BJ (cell line): Measurements from ENCODE around the gene CCDC191. TPM values are rescaled to one million over a fixed set of nuclear protein-coding genes. Genes with fewer than 3 reads are reported as not detected.

Experiments
- CTCF ChIA-PET: fragments of 350-600 bp; formaldehyde crosslinking; extraction: SDS; loops from one replicate; lab custom pipeline; 2021; ENCODE audit warnings: antibody characterized with exemption, inconsistent platforms; lab: Yijun Ruan, JAX
- POLR2A ChIA-PET: fragments of 300-600 bp; sonication (Branson Sonifier 250); formaldehyde crosslinking; extraction: SDS; loops from one replicate; lab custom pipeline; 2021; ENCODE audit warnings: antibody characterized with exemption; lab: Charles Lee
- DNase-seq: peaks from one replicate; pipeline ENCODE4 v3.0.0-alpha.2; 2011; ENCODE audit warnings: low read depth
- H3K27me3 ChIP-seq: 2 replicates; pipeline ENCODE4 v1.6.0; 2011; ENCODE audit warnings: low read length; ENCODE audit not compliant: control insufficient read depth, insufficient read depth
- H3K36me3 ChIP-seq: 2 replicates; pipeline ENCODE4 v1.5.1; 2011; ENCODE audit warnings: low read length; ENCODE audit not compliant: control insufficient read depth, insufficient read depth
- H3K4me3 ChIP-seq: 2 replicates; pipeline ENCODE4 v1.5.1; 2011; ENCODE audit warnings: low read depth, mild to moderate bottlenecking, control low read depth, low read length
- CTCF ChIP-seq: IDR thresholded peaks from 2 replicates; pipeline ENCODE4 v1.5.1; 2011; ENCODE audit warnings: low read depth, mild to moderate bottlenecking, control low read depth, inconsistent platforms, low read length, moderate library complexity; ENCODE audit not compliant: insufficient read depth
- polyA plus RNA-seq: library from polyadenylated mRNA; depleted of rRNA; stranded (reverse); fragments of >200 nt; gene quantifications from 2 replicates; pipeline ENCODE4 v1.2.3, GENCODE V29; 2011

Gene CCDC191
- polyA plus RNA-seq, 1 experiment: 1.3 TPM

- no peak for TF ChIP-seq CTCF
- POLR2A ChIA-PET: no interaction called here
- CTCF ChIA-PET: interaction anchor here (1.2 kb wide), 1 partner anchor 11 kb away, joined by 3 read pairs; no protein-coding TSS in a partner anchor
- H3K4me3 ChIP-seq: no peak overlapping the region
- H3K27me3 ChIP-seq: no peaks in the 10 kb centered on the region
- no peak for DNase-seq
- peaks cover 8% of the 10 kb centered on the region for H3K36me3 ChIP-seq
These were observed 33.3 kb upstream of the CCDC191 start for GRCh38 chr3:114089675-114090074.

GRCh38 chr3:114086356-114086755 is 30.0 kb upstream of the CCDC191 start:
- H3K4me3 ChIP-seq: no peak overlapping the region
- no peak for TF ChIP-seq CTCF
- no peaks in the 10 kb centered on the region for H3K27me3 ChIP-seq
- ChIA-PET CTCF (no interaction called here), POLR2A (no interaction called here)
- H3K36me3 ChIP-seq: peaks cover 8% of the 10 kb centered on the region
- DNase-seq: no peak

- no peak for DNase-seq
- no peak for TF ChIP-seq CTCF
- Histone ChIP-seq H3K4me3 (no peak overlapping the region), H3K27me3 (no peaks in the 10 kb centered on the region), H3K36me3 (peaks cover 8% of the 10 kb centered on the region)
- ChIA-PET POLR2A (no interaction called here), CTCF (no interaction called here)
These were observed 26.8 kb upstream of the CCDC191 start for GRCh38 chr3:114083112-114083511.

GRCh38 chr3:114081037-114081436 is 24.7 kb upstream of the CCDC191 start:
- Histone ChIP-seq H3K27me3 (no peaks in the 10 kb centered on the region), H3K36me3 (peaks cover 7% of the 10 kb centered on the region), H3K4me3 (no peak overlapping the region)
- DNase-seq: no peak
- TF ChIP-seq CTCF: no peak
- POLR2A ChIA-PET: no interaction called here
- CTCF ChIA-PET: no interaction called here

- no peak for DNase-seq
- Histone ChIP-seq H3K27me3 (no peaks in the 10 kb centered on the region), H3K36me3 (peaks cover 3% of the 10 kb centered on the region), H3K4me3 (no peak overlapping the region)
- TF ChIP-seq CTCF: no peak
- ChIA-PET CTCF (interaction anchor here (1.1 kb wide), 1 partner anchor 13 kb away, joined by 3 read pairs; no protein-coding TSS in a partner anchor), POLR2A (no interaction called here)
These were observed 23.9 kb upstream of the CCDC191 start for GRCh38 chr3:114080201-114080600.
